SHP77 (cell line): ENCODE data around the gene PCDH17.

Experiments used
- DNase-seq, 2 experiments: peaks; one replicate each; lab custom pipeline; 2025; lab: John Stamatoyannopoulos, UW

PCDH17 gene, protein sequence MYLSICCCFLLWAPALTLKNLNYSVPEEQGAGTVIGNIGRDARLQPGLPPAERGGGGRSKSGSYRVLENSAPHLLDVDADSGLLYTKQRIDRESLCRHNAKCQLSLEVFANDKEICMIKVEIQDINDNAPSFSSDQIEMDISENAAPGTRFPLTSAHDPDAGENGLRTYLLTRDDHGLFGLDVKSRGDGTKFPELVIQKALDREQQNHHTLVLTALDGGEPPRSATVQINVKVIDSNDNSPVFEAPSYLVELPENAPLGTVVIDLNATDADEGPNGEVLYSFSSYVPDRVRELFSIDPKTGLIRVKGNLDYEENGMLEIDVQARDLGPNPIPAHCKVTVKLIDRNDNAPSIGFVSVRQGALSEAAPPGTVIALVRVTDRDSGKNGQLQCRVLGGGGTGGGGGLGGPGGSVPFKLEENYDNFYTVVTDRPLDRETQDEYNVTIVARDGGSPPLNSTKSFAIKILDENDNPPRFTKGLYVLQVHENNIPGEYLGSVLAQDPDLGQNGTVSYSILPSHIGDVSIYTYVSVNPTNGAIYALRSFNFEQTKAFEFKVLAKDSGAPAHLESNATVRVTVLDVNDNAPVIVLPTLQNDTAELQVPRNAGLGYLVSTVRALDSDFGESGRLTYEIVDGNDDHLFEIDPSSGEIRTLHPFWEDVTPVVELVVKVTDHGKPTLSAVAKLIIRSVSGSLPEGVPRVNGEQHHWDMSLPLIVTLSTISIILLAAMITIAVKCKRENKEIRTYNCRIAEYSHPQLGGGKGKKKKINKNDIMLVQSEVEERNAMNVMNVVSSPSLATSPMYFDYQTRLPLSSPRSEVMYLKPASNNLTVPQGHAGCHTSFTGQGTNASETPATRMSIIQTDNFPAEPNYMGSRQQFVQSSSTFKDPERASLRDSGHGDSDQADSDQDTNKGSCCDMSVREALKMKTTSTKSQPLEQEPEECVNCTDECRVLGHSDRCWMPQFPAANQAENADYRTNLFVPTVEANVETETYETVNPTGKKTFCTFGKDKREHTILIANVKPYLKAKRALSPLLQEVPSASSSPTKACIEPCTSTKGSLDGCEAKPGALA (N-terminal part only)

DNA sequence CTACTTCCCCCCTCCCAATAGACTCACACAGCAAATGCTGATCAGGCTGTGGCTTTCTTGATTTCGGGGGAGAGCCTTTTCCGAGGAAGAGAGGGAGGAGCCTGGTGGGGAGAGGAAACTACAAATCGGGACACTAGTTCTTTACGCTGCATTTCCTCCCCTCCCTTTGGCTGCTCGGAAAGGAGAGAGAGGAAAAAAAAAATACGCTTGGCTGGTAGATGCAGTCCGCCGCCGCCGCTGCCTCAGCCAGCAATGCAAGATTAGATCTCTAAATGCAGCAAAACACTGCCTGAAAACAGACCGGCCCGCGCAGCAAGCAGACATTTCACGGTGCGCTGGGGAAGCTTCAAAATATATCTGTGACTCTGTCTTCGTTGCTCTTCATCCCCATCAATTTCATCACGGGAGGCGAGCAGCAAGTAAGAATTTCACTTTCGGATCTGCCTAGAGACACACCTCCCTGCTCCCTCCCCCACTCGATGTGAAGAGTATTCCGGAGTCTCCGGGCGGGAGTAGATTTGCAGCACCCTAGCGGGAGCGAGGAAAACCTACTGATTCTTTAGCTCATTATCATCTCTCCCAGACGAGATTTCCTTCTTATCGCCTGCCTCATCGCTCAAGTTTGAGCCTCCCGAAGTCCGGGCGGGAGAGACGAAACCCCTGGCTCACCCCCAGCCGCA is at the start of gene PCDH17:
PCDH17 (plus strand) TSS at position 149 of the 680 bp plus-strand sequence. CDS start 803 bp downstream, outside the sequence.
- no peak for DNase-seq

DNA sequence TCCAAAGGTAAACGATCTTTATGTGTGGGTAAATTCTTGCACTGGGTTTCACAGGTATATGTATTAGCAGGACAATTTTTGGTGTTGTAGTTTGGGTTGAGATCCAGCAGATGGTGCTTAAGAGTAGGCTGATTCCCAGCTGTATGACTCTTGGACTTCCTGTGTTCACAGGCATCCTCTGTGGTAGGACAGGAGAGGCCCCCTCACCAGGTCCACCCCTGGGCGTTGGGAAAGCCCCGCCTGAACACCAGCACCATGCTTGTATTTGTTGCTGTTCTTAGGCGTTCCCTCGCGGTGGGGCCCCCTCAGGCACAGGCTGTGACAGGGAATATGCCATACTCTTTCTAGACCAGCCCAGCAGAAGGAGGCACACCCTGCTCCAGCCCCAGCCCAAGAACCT is 49.5 kb upstream of the PCDH17 start:
- DNase-seq = no peak

DNA sequence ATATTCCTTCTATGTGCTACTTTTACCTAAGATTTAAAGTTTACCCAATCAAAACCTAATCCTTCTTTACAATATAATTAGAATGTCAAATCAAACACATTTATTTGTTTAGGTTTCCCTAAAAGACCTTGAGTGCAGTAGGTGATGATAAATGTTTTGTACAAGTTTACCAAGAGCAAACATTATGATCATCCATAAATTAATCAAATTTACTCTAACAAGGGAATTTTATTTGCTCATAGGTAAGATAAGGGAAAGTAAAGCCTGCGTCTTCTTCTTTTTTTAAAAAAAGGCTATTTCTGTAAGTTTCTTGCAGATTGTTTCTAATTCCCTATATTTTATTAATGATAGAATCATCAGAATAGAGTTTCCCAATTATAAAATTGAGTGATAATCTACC is 48.0 kb upstream of the PCDH17 start:
- no peak for DNase-seq

DNA sequence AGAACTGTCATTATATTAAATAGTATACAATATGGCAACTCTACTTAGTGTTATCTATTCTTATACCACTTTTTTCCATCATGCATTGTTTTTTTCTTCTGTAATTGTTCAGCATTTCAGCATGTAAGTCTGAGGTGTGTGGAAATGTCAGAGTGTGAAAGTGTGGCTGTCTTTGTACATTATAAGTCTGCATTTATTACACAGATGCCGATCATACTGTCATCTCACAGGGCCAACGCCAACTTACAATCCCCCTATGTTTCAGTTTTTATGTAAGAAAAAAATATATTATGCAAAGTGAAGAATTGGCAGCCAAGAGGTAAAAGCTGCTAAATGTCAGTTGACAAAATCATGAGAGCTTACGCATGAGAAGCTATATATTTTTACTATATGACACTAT is 42.9 kb upstream of the PCDH17 start:
- DNase-seq = no peak

DNA sequence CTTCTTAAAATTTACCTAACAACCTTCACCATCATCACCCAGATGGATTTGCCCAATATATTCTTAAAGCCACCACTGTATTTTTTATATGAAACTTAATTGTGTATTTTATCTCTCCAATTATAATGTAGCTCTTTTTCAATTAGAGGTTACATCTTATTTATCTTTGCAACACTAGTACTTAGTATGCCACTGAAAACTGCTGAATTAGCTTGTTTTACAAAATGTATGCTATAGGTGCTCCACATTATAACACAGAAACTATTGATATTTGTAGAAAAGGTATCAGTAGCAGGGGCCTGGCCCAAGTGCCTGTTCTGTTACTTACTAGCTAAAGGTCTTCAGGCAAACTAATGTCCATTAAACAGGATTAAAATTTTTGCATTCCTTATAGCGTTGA is 35.8 kb upstream of the PCDH17 start:
- no peak for DNase-seq

DNA sequence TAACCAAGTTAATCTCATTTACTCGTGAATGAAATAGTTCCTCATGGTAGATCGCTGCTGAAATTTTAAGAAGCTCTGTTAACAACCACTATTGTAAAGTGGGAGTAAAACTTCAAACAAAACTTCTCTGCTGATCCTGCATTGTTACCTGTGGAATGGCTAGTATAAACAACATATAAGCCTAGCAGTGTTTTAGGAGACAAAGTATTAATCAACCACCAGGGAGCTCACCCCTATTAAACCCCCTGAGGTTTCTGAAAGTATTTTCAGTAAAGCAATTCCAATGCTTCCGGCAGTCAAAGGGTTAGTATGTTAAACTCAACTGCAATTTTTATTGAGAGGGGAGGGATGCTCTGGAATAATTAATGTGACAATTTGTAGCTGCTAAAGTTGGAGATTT is 30.0 kb upstream of the PCDH17 start:
- no peak for DNase-seq

DNA sequence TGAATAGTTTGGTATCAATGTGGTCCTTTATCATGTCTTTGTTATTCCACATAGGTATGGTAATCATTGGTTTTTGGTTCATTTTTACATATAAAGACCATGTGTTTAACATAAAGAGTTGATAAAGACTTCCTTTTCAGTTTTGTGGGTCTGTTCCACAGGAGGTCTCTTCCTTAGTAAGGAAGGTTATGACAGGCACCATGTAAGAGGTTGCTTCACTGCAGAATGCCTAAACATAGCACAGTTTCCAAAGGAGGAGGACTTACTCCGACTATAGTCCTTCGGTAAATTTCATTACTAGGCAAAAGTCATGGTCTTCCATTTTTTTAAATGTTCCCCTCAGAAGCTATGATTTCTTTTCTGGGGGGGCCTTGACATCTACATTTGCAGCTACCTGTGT is 27.1 kb upstream of the PCDH17 start:
- DNase-seq = no peak

DNA sequence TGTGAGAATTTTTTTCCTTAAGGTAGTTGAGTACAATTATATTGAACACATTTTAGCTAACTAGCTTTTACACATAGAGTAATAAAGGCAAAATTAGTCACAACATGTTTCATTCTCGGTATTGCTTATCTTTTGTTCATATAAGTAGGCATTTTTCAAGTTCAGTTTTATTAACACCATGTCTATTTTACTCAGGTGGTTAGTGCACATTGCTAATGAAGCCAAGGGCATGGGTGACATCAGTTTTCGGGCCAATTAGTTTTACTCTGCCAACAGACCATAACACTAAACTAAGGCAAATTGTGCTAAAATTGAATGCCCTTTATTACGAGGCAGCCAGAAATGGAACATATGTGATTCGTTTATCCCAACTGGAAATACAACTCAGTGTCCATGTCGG is 19.6 kb upstream of the PCDH17 start:
- DNase-seq = no peak

DNA sequence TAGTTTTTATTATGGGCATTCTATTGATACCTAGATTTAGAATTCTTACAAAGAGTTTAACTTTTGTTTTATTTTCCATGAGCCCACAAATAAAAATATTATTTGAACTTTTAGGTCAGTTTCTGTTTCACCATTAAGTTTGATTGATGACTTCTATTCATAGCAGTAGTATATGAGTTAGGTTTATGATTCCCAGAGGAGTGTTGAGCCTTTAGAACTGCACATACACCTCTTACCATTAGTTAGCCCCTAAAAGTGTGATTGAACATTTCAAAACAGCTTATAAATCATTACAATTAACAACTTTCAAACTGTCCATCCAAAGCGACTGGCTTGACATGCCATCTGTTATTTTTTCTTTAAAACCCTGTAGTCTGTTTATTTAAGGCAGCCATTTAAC is 19.0 kb upstream of the PCDH17 start:
- no peak for DNase-seq

DNA sequence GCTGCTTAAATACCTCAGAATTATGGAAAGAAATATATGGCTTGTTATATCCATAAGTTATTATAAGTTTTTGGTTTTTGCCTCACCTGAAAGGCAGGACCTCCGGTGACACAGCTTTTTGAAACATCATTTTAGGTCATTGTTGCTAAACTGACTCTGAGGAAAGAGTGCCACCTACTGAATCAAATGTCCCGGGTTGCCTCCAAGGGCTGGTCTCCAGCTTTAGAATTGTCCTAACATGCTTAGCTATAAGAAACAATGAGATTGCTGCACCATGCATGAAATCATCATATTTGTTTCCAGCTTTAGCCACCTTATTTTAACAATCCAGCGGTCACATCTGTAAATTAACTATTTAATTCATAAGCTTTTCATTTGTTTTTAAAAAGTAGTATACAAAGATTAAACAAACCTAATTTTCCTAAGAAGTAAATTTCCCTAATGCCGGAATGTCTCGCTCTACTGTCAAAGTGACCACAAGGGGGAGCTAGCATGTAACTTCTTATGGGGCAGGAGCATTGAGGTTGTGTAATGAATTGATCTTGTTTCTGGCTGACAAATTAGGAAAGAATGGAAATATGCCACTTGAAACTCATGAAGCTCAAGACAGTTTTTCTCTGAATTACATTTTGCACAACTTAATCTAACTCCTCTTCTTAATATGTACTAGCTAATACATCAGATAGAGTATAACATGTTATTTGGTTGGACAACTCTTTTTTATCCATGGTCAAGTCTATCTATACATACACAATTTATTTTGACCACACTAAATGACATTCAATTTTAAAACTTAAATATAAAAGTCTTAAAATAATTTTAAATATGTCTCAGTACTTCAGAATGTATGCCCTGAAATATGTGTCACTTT is 6.7 kb upstream of the PCDH17 start:
- DNase-seq = peak; percentile 45 to 46

DNA sequence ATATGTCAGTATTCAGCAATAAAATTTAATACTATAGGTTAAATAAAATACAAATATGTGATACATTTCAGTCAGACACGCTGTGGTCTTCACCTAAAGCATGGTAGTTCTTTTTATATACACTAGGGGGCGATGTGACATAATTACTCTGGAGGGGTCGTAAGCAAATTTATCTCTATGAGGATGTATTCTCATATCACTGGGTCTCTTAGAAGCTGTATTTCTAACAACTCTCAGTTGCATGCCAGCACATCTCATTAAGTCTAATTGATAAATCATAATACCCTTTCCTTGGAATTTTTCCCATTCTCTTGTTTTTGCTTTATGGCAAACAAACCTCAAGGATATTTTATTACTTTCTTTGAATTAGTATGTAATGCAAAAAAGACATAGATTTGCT is 3.9 kb upstream of the PCDH17 start:
- peak; percentile 3 to 43 for DNase-seq

DNA sequence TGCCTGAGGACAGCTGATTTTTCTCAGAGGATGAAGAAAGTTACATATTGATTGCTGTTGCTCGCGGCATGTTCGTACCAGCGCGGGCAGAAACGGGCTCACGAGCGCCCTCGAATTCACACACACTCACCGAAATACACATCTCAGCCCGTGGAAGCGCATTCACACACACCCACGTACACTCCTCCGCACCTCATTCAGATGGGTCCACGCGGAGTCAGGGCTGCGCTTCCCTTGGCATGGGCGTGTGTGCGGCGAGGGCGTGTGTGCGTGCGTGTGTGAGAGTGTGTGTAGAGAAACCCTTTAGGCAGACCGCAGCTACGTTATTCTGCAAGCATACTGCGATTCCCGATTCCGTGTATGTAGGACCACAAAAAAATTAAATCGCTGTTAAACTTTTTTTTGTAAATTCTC is 2.1 kb upstream of the PCDH17 start:
- peak in 1 of 2 experiments; percentile 30 for DNase-seq

DNA sequence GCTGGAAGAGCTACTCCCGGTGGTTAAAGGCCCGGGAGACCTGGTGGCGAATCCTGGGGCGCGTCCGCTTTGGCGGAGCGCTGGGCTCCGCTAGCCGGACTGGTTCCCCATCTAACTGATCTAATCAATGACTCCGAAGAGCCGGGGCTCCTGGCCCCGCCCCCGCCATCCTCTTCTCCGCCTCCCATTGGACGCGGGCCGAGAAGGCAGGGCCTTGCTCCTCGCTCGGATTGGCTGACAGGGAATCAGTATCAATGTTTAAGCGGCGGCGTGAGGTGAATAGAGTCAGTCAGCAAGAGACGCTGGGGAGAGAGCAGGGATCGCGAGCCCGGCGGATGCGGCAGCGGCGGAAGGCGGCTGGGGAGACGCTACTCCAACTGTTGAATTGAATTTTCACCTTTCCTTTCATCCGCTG is 1.7 kb upstream of the PCDH17 start:
- peak; percentile 90 for DNase-seq

DNA sequence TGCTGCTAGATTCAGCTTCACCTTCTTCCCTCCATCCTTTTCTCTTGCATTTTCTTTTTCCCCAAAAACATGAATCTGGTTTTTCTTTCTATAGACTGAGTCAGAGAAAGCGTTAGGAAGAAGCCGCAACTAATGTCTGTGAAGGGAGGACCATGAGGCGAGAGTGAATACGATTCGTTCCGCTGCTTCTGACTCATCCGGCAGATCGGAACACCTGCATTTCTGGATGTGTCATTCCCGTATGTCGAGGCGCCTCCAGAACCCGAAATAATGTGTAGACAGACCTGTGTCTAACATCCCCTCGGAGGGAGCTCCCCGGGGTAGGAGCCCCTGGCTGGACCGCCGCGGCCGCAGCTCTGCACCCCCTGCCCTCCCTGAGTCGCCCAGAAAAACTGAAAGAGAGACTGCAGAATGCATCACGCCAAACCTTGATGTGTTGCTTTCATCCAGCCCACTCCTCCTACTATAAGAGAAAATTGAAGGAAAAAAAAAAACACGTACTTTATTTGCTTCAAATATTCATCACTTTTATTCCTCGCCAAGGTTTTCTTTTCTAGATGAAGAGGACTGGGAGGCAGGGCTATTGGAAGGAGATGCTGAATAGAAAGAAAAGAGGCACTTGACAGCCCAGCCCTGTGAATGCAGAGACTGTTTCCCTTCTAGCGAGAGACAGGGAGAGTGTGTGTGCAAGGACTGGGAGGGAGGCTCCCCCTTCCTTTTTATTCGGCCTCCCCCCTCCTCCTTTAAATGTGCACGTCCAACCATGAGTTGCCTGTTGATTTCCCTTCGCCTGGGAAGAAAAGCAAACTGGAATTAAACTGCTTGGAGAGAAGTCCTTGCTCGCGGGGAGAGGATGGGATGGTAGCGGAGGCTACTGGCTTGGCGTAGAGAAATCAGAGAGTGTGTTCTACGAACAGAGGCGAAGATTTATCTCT is 616 bp upstream of the PCDH17 start:
- peak in 1 of 2 experiments; percentile 23 for DNase-seq

DNA sequence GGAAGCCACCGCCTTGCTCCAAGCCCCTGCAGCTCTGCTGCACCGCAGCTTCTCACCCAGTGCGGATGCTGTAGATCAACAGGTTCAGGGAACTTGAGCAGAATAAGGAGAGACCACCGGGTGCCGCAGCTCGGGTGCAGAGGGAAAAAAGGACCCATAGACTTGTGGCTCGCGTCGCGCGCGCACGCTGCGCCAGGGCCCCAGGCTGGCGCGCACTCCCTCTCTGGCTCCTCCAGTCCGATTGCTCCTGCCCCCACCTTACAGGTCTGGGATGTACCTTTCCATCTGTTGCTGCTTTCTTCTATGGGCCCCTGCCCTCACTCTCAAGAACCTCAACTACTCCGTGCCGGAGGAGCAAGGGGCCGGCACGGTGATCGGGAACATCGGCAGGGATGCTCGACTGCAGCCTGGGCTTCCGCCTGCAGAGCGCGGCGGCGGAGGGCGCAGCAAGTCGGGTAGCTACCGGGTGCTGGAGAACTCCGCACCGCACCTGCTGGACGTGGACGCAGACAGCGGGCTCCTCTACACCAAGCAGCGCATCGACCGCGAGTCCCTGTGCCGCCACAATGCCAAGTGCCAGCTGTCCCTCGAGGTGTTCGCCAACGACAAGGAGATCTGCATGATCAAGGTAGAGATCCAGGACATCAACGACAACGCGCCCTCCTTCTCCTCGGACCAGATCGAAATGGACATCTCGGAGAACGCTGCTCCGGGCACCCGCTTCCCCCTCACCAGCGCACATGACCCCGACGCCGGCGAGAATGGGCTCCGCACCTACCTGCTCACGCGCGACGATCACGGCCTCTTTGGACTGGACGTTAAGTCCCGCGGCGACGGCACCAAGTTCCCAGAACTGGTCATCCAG is 964 bp downstream of the PCDH17 start:
- DNase-seq = no peak

DNA sequence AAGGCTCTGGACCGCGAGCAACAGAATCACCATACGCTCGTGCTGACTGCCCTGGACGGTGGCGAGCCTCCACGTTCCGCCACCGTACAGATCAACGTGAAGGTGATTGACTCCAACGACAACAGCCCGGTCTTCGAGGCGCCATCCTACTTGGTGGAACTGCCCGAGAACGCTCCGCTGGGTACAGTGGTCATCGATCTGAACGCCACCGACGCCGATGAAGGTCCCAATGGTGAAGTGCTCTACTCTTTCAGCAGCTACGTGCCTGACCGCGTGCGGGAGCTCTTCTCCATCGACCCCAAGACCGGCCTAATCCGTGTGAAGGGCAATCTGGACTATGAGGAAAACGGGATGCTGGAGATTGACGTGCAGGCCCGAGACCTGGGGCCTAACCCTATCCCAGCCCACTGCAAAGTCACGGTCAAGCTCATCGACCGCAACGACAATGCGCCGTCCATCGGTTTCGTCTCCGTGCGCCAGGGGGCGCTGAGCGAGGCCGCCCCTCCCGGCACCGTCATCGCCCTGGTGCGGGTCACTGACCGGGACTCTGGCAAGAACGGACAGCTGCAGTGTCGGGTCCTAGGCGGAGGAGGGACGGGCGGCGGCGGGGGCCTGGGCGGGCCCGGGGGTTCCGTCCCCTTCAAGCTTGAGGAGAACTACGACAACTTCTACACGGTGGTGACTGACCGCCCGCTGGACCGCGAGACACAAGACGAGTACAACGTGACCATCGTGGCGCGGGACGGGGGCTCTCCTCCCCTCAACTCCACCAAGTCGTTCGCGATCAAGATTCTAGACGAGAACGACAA is 1.8 kb downstream of the PCDH17 start:
- no peak for DNase-seq

DNA sequence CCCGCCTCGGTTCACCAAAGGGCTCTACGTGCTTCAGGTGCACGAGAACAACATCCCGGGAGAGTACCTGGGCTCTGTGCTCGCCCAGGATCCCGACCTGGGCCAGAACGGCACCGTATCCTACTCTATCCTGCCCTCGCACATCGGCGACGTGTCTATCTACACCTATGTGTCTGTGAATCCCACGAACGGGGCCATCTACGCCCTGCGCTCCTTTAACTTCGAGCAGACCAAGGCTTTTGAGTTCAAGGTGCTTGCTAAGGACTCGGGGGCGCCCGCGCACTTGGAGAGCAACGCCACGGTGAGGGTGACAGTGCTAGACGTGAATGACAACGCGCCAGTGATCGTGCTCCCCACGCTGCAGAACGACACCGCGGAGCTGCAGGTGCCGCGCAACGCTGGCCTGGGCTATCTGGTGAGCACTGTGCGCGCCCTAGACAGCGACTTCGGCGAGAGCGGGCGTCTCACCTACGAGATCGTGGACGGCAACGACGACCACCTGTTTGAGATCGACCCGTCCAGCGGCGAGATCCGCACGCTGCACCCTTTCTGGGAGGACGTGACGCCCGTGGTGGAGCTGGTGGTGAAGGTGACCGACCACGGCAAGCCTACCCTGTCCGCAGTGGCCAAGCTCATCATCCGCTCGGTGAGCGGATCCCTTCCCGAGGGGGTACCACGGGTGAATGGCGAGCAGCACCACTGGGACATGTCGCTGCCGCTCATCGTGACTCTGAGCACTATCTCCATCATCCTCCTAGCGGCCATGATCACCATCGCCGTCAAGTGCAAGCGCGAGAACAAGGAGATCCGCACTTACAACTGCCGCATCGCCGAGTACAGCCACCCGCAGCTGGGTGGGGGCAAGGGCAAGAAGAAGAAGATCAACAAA is 2.6 kb downstream of the PCDH17 start:
- no peak for DNase-seq
